ENCODE results near the gene NADSYN1. TPM values are rescaled to one million over a fixed set of nuclear protein-coding genes. Genes with fewer than 3 reads are reported as not detected.
"Not testable (repeated sequence)": the region's sequence is repeated elsewhere in the genome, so short reads cannot be mapped to it uniquely, and the experiment has no call there.

Gene NADSYN1
- polyA plus RNA-seq, 3 donors: 38.3 to 66.0 (median 41.4) TPM

- no peak for DNase-seq (ENCODE audit: extremely low read depth in 1 of 11, low read depth in 9 of 11, low spot score in 4 of 11)
Measured at GRCh38 chr11:71501071-71501985, 48.3 kb downstream of the NADSYN1 start.

- DNase-seq (ENCODE audit: extremely low read depth in 1 of 11, low read depth in 9 of 11, low spot score in 4 of 11): no peak
Measured at GRCh38 chr11:71502026-71502425, 49.0 kb downstream of the NADSYN1 start.

- DNase-seq (ENCODE audit: extremely low read depth in 1 of 11, low read depth in 9 of 11, low spot score in 4 of 11): no peak
Measured at GRCh38 chr11:71502871-71503435, 50.0 kb downstream of the NADSYN1 start.

- no peak for DNase-seq (ENCODE audit: extremely low read depth in 1 of 11, low read depth in 9 of 11, low spot score in 4 of 11)
Measured at GRCh38 chr11:71504531-71504930, 51.5 kb downstream of the NADSYN1 start.

- no peak for DNase-seq (ENCODE audit: extremely low read depth in 1 of 11, low read depth in 9 of 11, low spot score in 4 of 11)
Measured at GRCh38 chr11:71505001-71505400, 52.0 kb downstream of the NADSYN1 start.

GRCh38 chr11:71505781-71506180, 52.8 kb downstream of the NADSYN1 start:
- DNase-seq (ENCODE audit: extremely low read depth in 1 of 11, low read depth in 9 of 11, low spot score in 4 of 11): no peak

- no peak for DNase-seq (ENCODE audit: extremely low read depth in 1 of 11, low read depth in 9 of 11, low spot score in 4 of 11)
Measured at GRCh38 chr11:71507102-71507501, 54.1 kb downstream of the NADSYN1 start.

GRCh38 chr11:71518506-71519471, 65.8 kb downstream of the NADSYN1 start:
- DNase-seq (ENCODE audit: extremely low read depth in 1 of 11, low read depth in 9 of 11, low spot score in 4 of 11): no peak

- no peak for DNase-seq (ENCODE audit: extremely low read depth in 1 of 11, low read depth in 9 of 11, low spot score in 4 of 11)
Measured at GRCh38 chr11:71519546-71519945, 66.5 kb downstream of the NADSYN1 start.

- DNase-seq (ENCODE audit: extremely low read depth in 1 of 11, low read depth in 9 of 11, low spot score in 4 of 11): no peak
Measured at GRCh38 chr11:71525188-71525937, 72.4 kb downstream of the NADSYN1 start.

GRCh38 chr11:71525938-71526495, 73.0 kb downstream of the NADSYN1 start:
- no peak for DNase-seq (ENCODE audit: extremely low read depth in 1 of 11, low read depth in 9 of 11, low spot score in 4 of 11)

GRCh38 chr11:71526796-71527575, 74.0 kb downstream of the NADSYN1 start, which contains the start of gene KRTAP5-7:
Gene KRTAP5-7 (plus strand): TSS chr11:71527267. CDS start chr11:71527301, 34 bp downstream.
- DNase-seq (ENCODE audit: extremely low read depth in 1 of 11, low read depth in 9 of 11, low spot score in 4 of 11): not testable (repeated sequence)

GRCh38 chr11:71527576-71528210, 74.7 kb downstream of the NADSYN1 start:
- DNase-seq (ENCODE audit: extremely low read depth in 1 of 11, low read depth in 9 of 11, low spot score in 4 of 11): no peak

GRCh38 chr11:71530602-71531001, 77.6 kb downstream of the NADSYN1 start:
- peak in 4 of 11 donors; percentile 11 to 30 (median 12) for DNase-seq (ENCODE audit: extremely low read depth in 1 of 11, low read depth in 9 of 11, low spot score in 4 of 11)

- DNase-seq (ENCODE audit: extremely low read depth in 1 of 11, low read depth in 9 of 11, low spot score in 4 of 11): no peak
Measured at GRCh38 chr11:71532036-71532610, 79.1 kb downstream of the NADSYN1 start.

GRCh38 chr11:71534711-71535608, 82.0 kb downstream of the NADSYN1 start:
- not testable (repeated sequence) for DNase-seq (ENCODE audit: extremely low read depth in 1 of 11, low read depth in 9 of 11, low spot score in 4 of 11)

Data from renal cortex interstitium (tissue), 11 donors.